ENCODE measurements around the gene OGG1. TPM values are rescaled to one million over a fixed set of nuclear protein-coding genes. Genes with fewer than 3 reads are reported as not detected.

The OGG1 gene
- total RNA-seq, 2 experiments from 2014 or later: 27.0 to 30.0 TPM

- peaks cover 46% of the 10 kb centered on the region for H3K36me3 Mint-ChIP-seq
- no peaks in the 10 kb centered on the region for H3K27me3 Mint-ChIP-seq
- H3K4me3 Mint-ChIP-seq: no peak overlapping the region
- peak overlapping the region; percentile 54 for H3K27ac Mint-ChIP-seq
- H3K9me3 Mint-ChIP-seq: peaks cover 1% of the 10 kb centered on the region
- H3K4me1 Mint-ChIP-seq: peaks cover 61% of the 10 kb centered on the region
- DNase-seq: no peak
Measured at GRCh38 chr3:9781551-9781950, 31.8 kb downstream of the OGG1 start.

GRCh38 chr3:9781978-9782603 is 32.3 kb downstream of the OGG1 start:
- Mint-ChIP-seq H3K36me3 (peaks cover 48% of the 10 kb centered on the region), H3K4me1 (peaks cover 59% of the 10 kb centered on the region), H3K4me3 (no peak overlapping the region), H3K27ac (no peak overlapping the region), H3K9me3 (no peaks in the 10 kb centered on the region), H3K27me3 (no peaks in the 10 kb centered on the region)
- DNase-seq: no peak

- no peak overlapping the region for H3K4me3 Mint-ChIP-seq
Measured at GRCh38 chr3:9782770-9783169, 33.0 kb downstream of the OGG1 start.

GRCh38 chr3:9783954-9784353 is 34.2 kb downstream of the OGG1 start:
- peaks cover 56% of the 10 kb centered on the region for H3K36me3 Mint-ChIP-seq
- H3K4me1 Mint-ChIP-seq: peaks cover 51% of the 10 kb centered on the region
- H3K27ac Mint-ChIP-seq: no peak overlapping the region
- H3K4me3 Mint-ChIP-seq: no peak overlapping the region
- H3K9me3 Mint-ChIP-seq: no peaks in the 10 kb centered on the region
- no peaks in the 10 kb centered on the region for H3K27me3 Mint-ChIP-seq
- DNase-seq: no peak

More at GRCh38 chr3:9782770-9783169, 33.0 kb downstream of the OGG1 start:
- no peak for DNase-seq
- Mint-ChIP-seq H3K27ac (no peak overlapping the region), H3K36me3 (peaks cover 53% of the 10 kb centered on the region), H3K4me1 (peaks cover 59% of the 10 kb centered on the region), H3K9me3 (no peaks in the 10 kb centered on the region), H3K27me3 (no peaks in the 10 kb centered on the region)

GRCh38 chr3:9784965-9785364 is 35.2 kb downstream of the OGG1 start:
- H3K4me1 Mint-ChIP-seq: peaks cover 46% of the 10 kb centered on the region
- H3K4me3 Mint-ChIP-seq: no peak overlapping the region
- no peaks in the 10 kb centered on the region for H3K27me3 Mint-ChIP-seq
- no peak for DNase-seq
- no peaks in the 10 kb centered on the region for H3K9me3 Mint-ChIP-seq
- H3K36me3 Mint-ChIP-seq: peaks cover 61% of the 10 kb centered on the region
- H3K27ac Mint-ChIP-seq: no peak overlapping the region

GRCh38 chr3:9785602-9786001 is 35.9 kb downstream of the OGG1 start:
- H3K4me1 Mint-ChIP-seq: peaks cover 43% of the 10 kb centered on the region
- no peaks in the 10 kb centered on the region for H3K9me3 Mint-ChIP-seq
- no peak for DNase-seq
- no peaks in the 10 kb centered on the region for H3K27me3 Mint-ChIP-seq
- H3K4me3 Mint-ChIP-seq: no peak overlapping the region
- peaks cover 61% of the 10 kb centered on the region for H3K36me3 Mint-ChIP-seq
- no peak overlapping the region for H3K27ac Mint-ChIP-seq

- no peaks in the 10 kb centered on the region for H3K9me3 Mint-ChIP-seq
- no peak overlapping the region for H3K4me3 Mint-ChIP-seq
- DNase-seq: no peak
- peaks cover 42% of the 10 kb centered on the region for H3K4me1 Mint-ChIP-seq
- H3K36me3 Mint-ChIP-seq: peaks cover 56% of the 10 kb centered on the region
- H3K27ac Mint-ChIP-seq: no peak overlapping the region
- no peaks in the 10 kb centered on the region for H3K27me3 Mint-ChIP-seq
Measured at GRCh38 chr3:9786209-9786739, 36.5 kb downstream of the OGG1 start.

GRCh38 chr3:9786825-9787669 is 37.3 kb downstream of the OGG1 start:
- peaks cover 52% of the 10 kb centered on the region for H3K36me3 Mint-ChIP-seq
- no peaks in the 10 kb centered on the region for H3K9me3 Mint-ChIP-seq
- peaks cover 44% of the 10 kb centered on the region for H3K4me1 Mint-ChIP-seq
- no peak for DNase-seq
- H3K4me3 Mint-ChIP-seq: no peak overlapping the region
- H3K27me3 Mint-ChIP-seq: no peaks in the 10 kb centered on the region
- H3K27ac Mint-ChIP-seq: peak overlapping the region; percentile 77

- no peaks in the 10 kb centered on the region for H3K9me3 Mint-ChIP-seq
- H3K27me3 Mint-ChIP-seq: no peaks in the 10 kb centered on the region
- DNase-seq: peak; percentile 24
- peaks cover 46% of the 10 kb centered on the region for H3K36me3 Mint-ChIP-seq
- H3K27ac Mint-ChIP-seq: peak overlapping the region; percentile 77
- no peak overlapping the region for H3K4me3 Mint-ChIP-seq
- peaks cover 41% of the 10 kb centered on the region for H3K4me1 Mint-ChIP-seq
Measured at GRCh38 chr3:9787714-9788113, 38.0 kb downstream of the OGG1 start.

- no peaks in the 10 kb centered on the region for H3K9me3 Mint-ChIP-seq
- peak overlapping the region; percentile 6 for H3K4me3 Mint-ChIP-seq
- DNase-seq: no peak
- no peak overlapping the region for H3K27ac Mint-ChIP-seq
- H3K27me3 Mint-ChIP-seq: no peaks in the 10 kb centered on the region
- peaks cover 52% of the 10 kb centered on the region for H3K4me1 Mint-ChIP-seq
- H3K36me3 Mint-ChIP-seq: peaks cover 53% of the 10 kb centered on the region
Measured at GRCh38 chr3:9791127-9791526, 41.4 kb downstream of the OGG1 start.

GRCh38 chr3:9791790-9792404 is 42.1 kb downstream of the OGG1 start:
- no peak for DNase-seq
- Mint-ChIP-seq H3K4me1 (peaks cover 47% of the 10 kb centered on the region), H3K4me3 (peak overlapping the region; percentile 98), H3K36me3 (peaks cover 46% of the 10 kb centered on the region), H3K27ac (peak overlapping the region; percentile 99), H3K9me3 (no peaks in the 10 kb centered on the region), H3K27me3 (no peaks in the 10 kb centered on the region)

GRCh38 chr3:9792405-9793160 is 42.8 kb downstream of the OGG1 start, which contains the start of the genes ARPC4 and TADA3:
Gene ARPC4, plus strand, starts transcription at chr3:9793082. Its CDS starts 40 bp downstream, at chr3:9793122.
Gene TADA3, minus strand, starts transcription at chr3:9792473. Its CDS starts 1,007 bp downstream, at chr3:9791466.
- peaks cover 40% of the 10 kb centered on the region for H3K36me3 Mint-ChIP-seq
- peak within 1 kb of the TSS; percentile 98 for H3K4me3 Mint-ChIP-seq
- H3K9me3 Mint-ChIP-seq: no peaks in the 10 kb centered on the region
- H3K27me3 Mint-ChIP-seq: no peaks in the 10 kb centered on the region
- peak within 1 kb of the TSS; percentile 99 for H3K27ac Mint-ChIP-seq
- DNase-seq: peak; percentile 92
- H3K4me1 Mint-ChIP-seq: peaks cover 48% of the 10 kb centered on the region

GRCh38 chr3:9793161-9793781 is 43.5 kb downstream of the OGG1 start:
- peak overlapping the region; percentile 99 for H3K27ac Mint-ChIP-seq
- peaks cover 41% of the 10 kb centered on the region for H3K36me3 Mint-ChIP-seq
- H3K4me1 Mint-ChIP-seq: peaks cover 47% of the 10 kb centered on the region
- no peaks in the 10 kb centered on the region for H3K27me3 Mint-ChIP-seq
- no peak for DNase-seq
- H3K4me3 Mint-ChIP-seq: peak overlapping the region; percentile 98
- no peaks in the 10 kb centered on the region for H3K9me3 Mint-ChIP-seq

- H3K36me3 Mint-ChIP-seq: peaks cover 37% of the 10 kb centered on the region
- peak overlapping the region; percentile 98 for H3K4me3 Mint-ChIP-seq
- no peak for DNase-seq
- H3K4me1 Mint-ChIP-seq: peaks cover 41% of the 10 kb centered on the region
- peak overlapping the region; percentile 99 for H3K27ac Mint-ChIP-seq
- H3K27me3 Mint-ChIP-seq: no peaks in the 10 kb centered on the region
- H3K9me3 Mint-ChIP-seq: no peaks in the 10 kb centered on the region
Measured at GRCh38 chr3:9794400-9794799, 44.6 kb downstream of the OGG1 start.

Measured in activated naive CD8-positive, alpha-beta T cell treated with anti-CD3 and anti-CD28 coated beads for 36 hours (primary cell).